Measurements from ENCODE around the gene DARS2. TPM values are rescaled to one million over a fixed set of nuclear protein-coding genes. Genes with fewer than 3 reads are reported as not detected.
"Not testable (repeated sequence)": the region's sequence is repeated elsewhere in the genome, so short reads cannot be mapped to it uniquely, and the experiment has no call there.

The DARS2 gene
- polyA plus RNA-seq, 3 donors = 26.6 to 29.1 (median 28.3) TPM

DNA sequence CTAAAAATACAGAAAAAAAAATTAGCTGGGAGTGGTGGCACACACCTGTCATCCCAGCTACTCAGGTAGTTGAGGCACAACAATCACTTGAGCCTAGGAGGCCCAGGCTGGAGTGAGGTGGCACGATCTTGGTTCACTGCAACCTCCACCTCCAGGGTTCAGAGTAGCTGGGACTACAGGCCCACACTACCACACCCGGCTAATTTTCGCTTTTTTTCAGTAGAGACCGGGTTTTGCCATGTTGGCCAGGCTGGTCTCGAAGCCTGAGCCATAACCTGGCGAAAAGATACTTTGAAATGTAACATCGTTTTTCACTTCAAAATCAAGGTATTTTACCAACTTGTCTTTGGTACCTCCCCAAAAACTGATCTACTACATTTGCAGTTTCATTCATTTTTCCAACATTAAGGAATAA lies 37.3 kb downstream of the DARS2 start:
- DNase-seq (ENCODE audit: low read depth in 3 of 3, low spot score in 2 of 3) = no peak

DNA sequence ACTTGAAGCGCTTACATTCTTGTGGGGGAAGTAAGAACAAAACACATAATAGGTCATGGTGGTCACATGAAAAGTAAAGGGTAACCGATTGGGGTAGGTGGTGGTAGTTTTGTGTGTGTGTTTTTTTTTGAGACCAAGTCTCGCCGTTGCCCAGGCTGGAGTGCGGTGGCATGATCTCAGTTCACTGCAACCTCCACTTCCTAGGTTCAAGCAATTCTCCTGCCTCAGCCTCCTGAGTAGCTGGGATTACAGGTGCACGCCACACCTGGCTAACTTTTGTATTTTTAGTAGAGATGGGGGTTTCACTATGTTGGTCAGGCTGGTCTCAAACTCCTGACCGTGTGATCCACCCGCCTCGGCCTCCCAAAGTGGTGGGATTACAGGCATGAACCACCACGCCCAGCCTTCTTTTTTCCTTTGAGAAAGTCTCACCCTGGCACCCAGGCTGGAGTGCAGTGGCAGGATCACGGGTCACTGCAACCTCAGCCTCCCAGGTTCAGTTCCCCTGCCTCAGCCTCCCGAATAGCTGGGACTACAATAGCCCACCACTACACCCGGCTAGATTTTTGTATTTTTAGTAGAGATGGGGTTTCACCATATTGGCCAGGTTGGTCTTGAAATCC lies 37.8 kb downstream of the DARS2 start:
- DNase-seq (ENCODE audit: low read depth in 3 of 3, low spot score in 2 of 3) = not testable (repeated sequence)

DNA sequence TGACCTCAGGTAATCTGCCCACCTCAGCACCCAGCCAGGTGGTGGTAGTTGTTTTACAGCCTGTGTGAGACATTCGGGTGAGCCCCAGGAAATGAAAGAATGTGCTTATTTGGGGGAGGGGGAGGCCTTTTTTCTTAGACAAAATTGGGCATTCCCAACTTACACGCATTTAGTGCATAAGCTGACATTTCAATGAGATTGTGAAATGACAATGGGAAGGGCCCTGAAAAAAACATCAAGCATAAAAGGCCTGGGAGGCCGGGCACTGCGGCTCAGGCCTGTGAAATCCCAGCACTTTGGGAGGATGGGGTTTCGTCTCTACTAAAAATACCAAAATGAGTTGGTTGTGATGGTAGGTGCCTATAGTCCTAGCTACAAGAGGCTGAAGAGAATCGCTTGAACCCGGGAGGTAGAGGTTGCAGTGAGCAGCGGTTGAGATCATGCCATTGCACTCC lies 38.3 kb downstream of the DARS2 start:
- DNase-seq (ENCODE audit: low read depth in 3 of 3, low spot score in 2 of 3) = no peak

DNA sequence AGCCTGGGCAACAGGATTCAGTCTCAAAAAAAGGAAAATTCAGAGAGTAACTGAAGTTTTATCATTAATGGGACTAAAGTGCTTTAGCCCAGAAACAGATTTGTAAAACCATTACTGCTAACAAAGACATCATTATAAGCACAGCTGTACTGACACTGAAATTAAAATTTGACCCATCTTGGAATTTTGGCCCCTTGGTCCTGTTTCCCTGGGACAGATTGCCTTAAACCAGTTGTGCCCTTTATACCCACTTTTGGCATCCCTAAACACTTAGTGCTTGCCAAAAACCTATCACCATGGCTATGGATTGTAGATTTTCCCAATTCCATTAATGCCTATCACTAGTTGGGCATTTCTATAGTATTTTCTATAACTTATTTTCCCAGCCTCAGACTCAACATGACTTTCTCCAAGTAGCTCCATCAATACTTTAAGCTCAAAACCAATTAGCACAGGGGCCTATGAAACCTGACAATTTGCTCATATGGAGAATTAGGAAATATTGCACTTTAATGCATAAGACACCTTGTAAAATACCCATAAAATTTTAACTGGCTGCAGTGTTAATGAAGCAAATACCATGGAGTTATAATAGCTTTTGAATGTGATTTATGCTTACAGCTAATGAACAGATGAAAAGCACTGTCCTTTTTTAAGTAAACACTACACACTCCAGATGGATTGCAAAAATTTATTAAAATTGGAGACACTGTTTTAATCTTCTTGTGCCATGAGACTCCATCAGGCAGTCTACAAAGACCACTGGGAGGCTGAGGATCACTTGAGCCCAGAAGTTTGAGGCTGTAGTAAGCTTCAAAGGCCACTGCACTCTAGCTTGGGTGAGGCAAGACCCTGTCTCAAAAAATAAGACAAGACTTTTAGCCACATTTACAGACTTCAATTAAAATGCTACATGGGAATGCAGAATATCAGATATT lies 39.0 kb downstream of the DARS2 start:
- DNase-seq (ENCODE audit: low read depth in 3 of 3, low spot score in 2 of 3) = no peak

DNA sequence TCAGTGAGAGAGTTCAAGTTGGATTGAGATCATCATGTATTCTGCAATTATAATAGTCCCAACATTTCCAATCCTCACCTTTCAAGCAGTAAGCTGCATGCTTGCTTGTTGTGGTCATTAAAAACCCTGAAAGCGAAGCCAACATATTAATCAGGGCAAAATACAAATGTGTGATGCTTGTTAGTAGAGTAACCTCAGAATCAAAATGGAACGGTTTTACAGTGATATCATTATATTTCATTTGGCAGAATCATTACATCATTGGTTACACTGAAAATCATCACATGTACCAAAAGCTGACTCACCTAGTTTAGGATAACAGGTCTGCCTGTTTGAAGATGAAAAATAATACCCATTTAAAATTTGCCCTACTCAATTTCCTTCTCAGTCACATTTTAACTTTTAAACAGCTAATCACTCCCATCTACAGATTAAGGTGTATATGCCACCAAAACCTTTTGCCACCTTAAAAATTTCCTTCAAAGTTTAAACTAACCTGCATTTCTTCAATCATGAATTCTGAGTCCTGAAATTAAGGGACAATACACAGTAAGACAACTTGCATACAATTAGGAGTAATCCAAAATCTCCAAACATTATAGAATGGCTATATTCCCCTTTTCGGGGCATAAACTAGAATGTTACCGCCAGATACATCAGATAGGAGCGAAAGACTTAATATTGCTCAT lies 39.9 kb downstream of the DARS2 start:
- DNase-seq (ENCODE audit: low read depth in 3 of 3, low spot score in 2 of 3) = no peak

DNA sequence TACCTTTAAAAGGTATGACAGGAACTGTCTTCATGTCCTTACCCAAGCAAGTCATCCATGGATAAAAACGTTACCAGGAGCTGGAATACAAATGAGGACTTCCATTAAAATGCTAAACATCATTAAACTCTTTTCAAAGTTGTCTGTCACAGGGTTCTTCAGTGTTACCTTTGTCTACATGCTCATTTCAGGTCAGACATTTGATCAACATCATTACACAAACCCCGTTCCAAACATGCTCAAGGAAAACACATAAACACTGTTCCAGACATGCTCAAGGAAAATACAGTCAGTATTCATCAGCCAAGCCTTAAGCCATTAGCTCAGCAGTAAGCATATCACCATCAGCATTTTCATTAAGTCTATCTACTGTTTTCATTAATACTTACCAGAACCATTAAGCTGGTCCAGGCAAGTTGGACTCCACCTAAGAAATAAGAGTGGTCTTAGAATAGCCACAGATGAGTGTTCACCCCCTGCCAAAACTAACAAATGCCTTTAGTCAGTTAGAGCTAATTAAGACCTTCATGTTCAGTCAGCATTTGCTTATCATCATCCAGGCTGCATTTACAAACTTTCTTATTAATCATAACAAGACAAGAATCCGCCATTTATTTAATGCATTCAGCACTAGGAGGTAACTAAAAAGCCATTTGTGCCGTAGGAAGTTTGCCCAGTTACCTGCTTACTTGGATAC lies 41.1 kb downstream of the DARS2 start:
- no peak for DNase-seq (ENCODE audit: low read depth in 3 of 3, low spot score in 2 of 3)

DNA sequence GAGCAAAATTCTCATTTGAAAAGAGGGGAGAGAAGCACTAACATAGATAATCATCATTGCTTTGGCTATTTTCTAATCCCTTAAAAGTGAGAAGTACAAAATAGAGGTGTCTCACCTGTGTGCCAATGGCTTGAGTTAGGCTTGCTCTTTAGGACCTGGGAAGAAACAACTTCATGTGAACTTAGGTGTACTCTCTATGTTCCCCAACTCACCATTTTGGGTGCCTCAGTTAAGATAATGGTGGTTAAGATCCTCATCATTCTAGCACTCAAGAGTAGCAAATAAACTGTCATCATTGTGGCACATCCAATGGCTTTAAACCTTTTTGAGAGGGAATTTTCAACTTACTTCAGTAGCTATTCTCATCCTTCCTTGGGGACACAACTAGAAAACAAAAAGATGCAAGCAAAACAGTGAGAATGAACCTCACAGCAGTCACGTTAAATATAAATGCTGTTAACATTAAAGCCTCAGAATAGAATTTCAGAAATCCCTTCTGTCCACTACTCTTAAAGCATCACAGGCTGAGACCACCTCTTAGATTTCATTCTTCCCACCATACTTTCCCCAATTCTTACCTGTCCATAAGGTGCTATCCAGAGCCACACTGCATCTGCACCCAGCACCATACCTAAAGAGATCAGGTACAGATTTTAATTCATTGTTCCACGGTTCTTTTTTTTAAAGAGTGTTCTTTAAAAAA lies 42.1 kb downstream of the DARS2 start:
- DNase-seq (ENCODE audit: low read depth in 3 of 3, low spot score in 2 of 3) = no peak

DNA sequence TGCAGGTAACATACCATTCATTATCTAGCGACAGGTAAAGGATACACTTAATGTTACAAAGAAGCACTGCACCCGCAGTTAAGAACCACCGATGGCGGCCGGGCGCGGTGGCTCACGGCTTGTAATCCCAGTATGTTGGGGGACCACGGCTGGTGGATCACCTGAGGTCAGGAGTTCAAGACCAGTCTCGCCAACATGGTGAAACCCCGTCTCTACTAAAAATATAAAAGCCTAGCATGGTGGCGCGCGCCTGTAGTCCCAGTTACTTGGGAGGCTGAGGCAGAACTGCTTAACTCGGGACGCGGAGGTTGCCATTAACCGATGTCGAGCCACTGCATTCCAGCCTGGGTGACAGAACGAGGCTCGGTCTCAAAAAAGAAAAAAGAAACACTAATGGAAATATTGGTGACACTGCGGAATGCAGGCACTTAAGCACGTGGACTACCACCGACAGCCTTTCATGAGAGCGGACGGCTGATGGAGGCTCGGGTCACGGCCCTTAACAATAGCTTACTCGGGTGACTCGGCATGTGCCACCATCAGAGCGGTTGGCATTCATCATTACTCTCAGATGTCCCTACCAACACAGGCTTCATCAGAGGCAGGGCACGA lies 42.8 kb downstream of the DARS2 start:
- no peak for DNase-seq (ENCODE audit: low read depth in 3 of 3, low spot score in 2 of 3)

DNA sequence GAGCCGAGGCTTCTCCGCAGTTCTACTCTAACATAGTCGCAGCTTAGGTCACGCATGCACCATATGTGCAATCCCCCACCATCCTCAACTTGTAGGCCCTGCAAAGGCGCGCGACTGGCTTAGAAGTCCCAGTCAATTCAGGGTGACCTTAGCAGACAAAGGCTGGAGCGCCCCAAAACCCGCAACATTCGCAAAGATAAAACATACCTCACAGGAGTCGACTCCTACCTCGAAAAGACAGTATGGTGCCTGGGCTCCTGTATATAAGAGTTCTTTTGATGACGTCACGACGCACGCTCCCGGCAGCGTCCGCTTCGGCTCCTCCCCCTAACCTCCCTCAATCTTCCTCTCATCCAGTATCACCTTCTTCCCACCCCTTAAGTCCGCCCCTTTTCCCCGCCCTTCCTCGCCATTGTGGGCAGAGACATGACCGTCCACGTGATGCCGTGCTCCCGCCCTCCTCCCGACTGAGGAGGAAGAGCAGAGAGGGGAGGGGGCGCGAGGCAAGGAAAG lies 43.3 kb downstream of the DARS2 start, which contains the start of gene GAS5:
Gene GAS5 (minus strand): TSS at position 237 of the 513 bp plus-strand sequence.
- peak; percentile 98 to 100 (median 99) for DNase-seq (ENCODE audit: low read depth in 3 of 3, low spot score in 2 of 3)

DNA sequence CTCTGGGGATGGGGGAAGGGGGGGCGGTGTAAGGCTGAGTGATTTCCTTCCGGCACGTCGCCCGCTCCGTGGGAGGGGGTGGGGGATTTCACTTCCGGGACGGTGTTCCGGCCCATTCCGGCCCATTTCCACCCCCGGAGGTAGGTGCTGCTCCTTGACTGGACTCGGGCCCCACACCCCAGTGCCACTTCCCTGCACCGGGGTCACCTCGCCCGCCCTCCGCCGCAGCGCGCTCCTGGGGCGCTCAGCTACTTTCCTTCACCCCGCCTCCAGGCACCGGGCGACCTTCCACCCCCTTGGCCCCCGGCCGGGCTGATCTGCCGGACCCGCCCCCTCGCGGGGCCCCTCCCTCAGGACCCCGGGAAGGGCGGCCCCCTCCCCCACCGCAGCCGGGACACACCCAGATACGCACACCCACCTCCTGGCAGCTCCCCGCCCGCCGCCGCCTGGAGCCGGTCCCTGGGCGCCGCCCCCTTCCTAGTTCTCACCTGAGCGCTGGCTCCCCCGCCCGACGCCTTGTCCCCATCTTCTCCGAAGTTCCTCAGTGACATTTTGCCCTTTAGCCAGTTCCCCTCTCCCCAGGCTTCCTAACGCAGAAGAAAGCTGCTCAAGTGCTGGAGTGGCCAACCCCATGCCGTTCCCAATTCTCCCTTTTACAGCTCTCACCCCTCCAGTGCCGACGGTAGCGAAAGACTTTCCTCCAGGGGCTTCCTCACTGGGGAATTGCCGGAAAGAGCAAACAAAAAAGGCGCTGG lies 44.0 kb downstream of the DARS2 start, which contains the start of gene ZBTB37:
Gene ZBTB37 (plus strand): TSS at position 115 of the 755 bp plus-strand sequence. CDS start 1,846 bp downstream, outside the sequence.
- DNase-seq (ENCODE audit: low read depth in 3 of 3, low spot score in 2 of 3) = peak in 2 of 3 donors; percentile 50 to 56

DNA sequence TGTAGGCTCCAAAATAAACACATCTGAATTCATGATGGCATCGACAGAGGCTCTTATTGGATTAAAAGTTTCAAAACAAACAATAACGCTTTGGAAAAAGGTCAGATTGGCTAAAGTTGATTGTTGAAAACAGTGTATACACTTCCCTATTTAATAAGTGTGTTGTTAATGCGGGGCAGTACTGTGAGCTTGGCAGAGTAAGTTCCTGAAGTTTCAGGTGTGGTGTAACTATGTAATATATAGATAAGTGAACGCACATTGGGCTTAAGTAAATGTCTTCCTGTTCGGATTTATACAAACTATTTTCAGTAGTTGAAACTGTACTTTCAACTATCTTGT lies 44.5 kb downstream of the DARS2 start:
- no peak for DNase-seq (ENCODE audit: low read depth in 3 of 3, low spot score in 2 of 3)

DNA sequence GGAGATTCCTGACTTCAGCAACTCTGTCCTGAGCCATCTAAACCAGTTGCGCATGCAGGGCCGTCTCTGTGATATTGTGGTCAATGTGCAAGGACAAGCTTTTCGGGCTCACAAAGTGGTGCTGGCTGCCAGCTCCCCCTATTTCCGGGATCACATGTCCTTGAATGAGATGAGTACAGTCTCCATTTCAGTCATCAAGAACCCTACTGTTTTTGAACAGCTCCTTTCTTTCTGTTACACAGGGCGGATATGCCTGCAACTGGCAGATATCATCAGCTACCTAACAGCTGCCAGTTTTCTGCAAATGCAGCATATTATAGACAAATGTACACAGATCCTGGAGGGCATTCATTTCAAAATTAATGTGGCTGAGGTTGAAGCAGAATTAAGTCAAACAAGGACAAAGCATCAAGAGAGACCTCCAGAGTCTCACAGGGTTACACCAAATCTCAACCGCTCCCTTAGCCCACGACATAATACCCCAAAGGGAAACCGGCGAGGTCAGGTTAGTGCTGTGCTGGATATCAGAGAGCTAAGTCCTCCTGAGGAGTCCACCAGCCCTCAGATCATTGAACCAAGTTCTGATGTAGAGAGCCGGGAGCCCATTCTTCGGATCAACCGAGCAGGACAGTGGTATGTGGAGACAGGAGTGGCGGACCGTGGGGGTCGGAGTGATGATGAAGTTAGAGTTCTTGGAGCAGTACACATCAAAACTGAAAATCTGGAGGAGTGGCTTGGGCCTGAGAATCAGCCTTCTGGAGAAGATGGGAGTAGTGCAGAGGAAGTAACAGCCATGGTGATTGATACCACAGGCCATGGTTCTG lies 46.0 kb downstream of the DARS2 start:
- no peak for DNase-seq (ENCODE audit: low read depth in 3 of 3, low spot score in 2 of 3)

DNA sequence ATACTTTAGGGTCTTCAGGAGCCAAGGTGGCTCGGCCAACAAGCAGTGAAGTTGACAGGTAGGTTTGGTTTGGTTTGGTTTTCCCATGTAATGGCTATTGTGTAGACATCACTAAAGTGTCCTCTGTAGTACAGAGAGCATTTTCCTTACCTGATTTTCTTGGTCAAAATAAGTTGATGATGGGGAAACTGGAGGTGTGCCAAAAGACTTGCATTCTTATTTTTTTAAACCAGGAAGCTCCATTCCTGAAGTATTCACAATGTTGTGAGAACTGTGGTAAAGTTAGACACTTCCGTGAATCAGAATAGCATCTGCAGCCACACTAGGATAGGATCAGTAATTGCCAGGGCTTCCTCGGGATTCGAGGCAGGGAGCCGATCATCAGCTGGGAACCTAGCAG lies 46.6 kb downstream of the DARS2 start:
- no peak for DNase-seq (ENCODE audit: low read depth in 3 of 3, low spot score in 2 of 3)

DNA sequence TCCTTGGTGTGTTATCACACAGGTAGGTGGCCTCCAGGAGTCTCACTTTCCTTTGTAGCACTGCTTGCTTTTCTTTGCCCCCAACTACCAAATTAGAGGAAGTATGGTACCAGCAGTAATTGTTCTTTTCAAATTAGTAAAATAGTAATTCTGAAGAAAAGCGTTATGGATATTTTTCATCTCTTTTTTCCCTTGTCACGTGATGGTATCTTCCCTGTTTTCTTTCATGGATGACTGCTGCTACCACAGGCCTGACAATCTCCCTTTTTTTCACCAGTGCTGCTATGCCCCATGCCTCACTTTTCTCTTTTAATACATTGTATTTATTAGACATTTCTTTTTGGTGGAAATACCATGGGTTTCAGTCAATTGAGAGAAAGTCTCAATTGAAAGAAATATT lies 47.0 kb downstream of the DARS2 start:
- DNase-seq (ENCODE audit: low read depth in 3 of 3, low spot score in 2 of 3) = no peak

DNA sequence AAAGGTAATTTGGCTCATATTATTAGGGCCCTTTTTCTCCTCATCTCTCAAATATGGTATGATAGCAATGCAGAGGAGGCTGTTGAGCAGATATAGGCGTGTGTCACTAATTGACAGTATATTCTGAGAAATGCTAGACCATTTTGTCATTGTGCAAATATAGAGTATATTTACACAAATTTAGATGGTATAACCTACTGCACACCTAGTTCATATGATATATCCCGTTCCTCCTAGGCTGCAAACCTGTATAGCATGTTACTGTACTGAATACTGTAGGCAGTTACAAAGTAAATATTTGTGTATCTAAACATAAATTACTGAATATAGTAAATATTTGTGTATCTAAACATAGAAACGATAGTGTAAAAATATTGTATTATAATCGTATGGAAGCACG lies 52.3 kb downstream of the DARS2 start:
- no peak for DNase-seq (ENCODE audit: low read depth in 3 of 3, low spot score in 2 of 3)

DNA sequence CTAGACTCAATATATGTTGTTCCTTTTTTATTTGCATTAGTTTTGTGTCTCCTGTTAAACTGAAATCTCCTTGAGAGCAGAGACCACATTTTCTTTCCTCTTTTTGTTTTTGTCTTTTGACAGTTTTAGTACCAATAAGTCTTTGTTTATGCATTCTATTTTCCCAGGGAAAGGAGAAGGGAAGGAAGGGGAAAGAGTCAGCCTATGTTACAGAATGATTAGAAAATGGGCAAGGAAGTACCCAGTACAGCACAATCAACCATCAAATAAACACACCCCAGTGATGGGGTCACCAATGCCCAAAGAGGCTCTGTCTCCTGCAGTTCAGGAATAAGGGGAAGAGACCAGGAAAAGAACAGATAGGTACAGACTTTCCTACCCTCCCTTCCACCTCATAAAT lies 53.8 kb downstream of the DARS2 start:
- DNase-seq (ENCODE audit: low read depth in 3 of 3, low spot score in 2 of 3) = no peak

DNA sequence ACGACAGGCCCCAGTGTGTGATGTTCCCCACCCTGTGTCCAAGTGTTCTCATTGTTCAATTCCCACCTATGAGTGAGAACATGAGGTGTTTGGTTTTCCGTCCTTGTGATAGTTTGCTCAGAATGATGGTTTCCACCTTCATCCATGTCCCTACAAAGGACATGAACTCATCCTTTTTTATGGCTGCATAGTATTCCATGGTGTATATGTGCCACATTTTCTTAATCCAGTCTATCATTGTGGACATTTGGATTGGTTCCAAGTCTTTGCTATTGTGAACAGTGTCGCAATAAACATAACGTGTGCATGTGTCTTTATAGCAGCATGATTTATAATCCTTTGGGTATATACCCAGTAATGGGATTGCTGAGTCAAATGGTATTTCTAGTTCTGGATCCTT lies 56.6 kb downstream of the DARS2 start:
- not testable (repeated sequence) for DNase-seq (ENCODE audit: low read depth in 3 of 3, low spot score in 2 of 3)

DNA sequence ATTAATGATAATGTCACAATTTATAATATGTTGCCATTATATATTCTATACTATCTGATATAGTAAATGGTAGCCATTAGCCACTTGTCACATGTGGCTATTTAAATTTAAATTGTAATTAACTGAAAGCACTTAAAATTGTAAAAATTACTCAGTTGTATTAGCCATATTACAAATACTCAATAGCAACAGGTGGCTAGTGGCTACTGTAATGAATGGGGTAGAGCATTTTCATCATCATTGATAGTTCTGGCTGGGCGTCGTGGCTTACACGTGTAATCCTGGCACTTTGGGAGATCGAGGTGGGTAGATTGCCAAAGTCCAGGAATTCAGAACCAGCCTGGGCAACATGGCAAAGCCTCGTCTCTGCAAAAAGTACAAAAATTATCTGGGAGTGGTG lies 60.2 kb downstream of the DARS2 start:
- DNase-seq (ENCODE audit: low read depth in 3 of 3, low spot score in 2 of 3) = no peak
